HG02678 (cell line): ENCODE results near the gene DMRTC2.
"Not testable (repeated sequence)": the region's sequence is repeated elsewhere in the genome, so short reads cannot be mapped to it uniquely, and the experiment has no call there.

Experiments used
- ATAC-seq: cut with Tn5 transposase; IDR thresholded peaks from one replicate; pipeline ENCODE4 v1.9.1; 2021; ENCODE audit warnings: mild to moderate bottlenecking, moderate library complexity; ENCODE audit not compliant: unreplicated experiment

Gene DMRTC2

GRCh38 chr19:41869374-41869955, 24.6 kb downstream of the DMRTC2 start:
- no peak for ATAC-seq

DNA sequence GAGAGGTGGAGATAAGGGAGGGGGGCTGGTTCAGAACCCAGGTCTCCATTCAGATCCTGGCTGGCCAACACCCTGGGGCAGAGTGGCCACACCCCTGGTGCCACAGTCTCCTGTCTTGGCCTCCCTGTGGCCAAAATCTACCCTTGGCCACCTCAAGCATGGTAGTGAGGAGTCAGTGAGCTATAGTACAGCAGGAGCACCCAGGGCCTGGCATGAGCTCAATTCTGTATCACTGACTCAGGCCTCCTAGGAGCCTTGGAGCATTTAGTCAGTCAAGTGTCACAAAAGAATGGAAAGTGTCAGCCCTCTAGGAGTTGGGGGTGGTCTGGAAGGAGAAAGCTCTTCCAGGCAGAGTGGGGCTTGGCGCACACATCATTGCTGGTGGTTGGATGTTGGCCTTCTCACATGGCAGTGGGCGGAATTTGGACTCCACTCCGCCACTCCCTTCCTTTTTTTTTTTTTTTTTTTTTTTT, 25.6 kb downstream of the DMRTC2 start:
- no peak for ATAC-seq

GRCh38 chr19:41871573-41872383, 26.9 kb downstream of the DMRTC2 start:
- peak; percentile 65 for ATAC-seq

DNA sequence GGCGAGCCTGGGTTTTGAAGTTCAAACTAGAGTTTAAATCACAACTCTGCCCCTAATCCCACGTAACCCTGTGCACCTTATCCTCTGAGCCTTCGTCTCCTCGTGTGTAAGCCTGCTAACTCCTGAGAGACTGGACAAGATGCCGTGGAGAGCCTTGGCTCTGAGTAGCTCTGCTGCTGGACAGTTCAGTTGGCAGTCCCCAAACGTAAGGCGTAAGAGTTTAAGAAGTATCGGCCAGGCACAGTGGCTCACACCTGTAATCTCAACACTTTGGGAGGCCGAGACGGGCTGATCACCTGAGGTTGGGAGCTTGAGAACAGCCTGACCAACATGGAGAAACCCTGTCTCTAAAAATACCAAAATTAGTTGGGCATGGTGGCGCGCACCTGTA, 27.5 kb downstream of the DMRTC2 start:
- no peak for ATAC-seq

- ATAC-seq = no peak
These were observed 28.2 kb downstream of the DMRTC2 start for GRCh38 chr19:41872775-41873647.

DNA sequence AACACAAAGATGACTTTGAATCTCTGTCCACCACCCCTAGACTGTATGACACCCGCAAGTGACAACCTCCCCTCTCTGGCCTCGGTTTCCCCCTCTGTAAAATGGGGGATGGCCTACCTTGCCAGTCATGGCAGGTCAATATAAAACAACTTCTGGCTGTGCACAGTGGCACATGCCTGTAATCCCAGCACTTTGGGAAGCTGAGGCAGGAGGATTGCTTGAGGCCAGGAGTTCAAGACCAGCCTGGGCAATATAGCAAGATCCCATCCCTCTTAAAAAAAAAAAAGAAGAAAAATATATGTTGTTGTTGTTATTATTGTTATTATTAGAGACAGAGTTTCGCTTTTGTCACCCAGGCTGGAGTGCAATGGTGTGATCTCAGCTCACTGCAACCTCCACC, 31.1 kb downstream of the DMRTC2 start:
- ATAC-seq = not testable (repeated sequence)

GRCh38 chr19:41876847-41877832, 32.3 kb downstream of the DMRTC2 start, which contains the start of gene CD79A:
Gene CD79A, plus strand, starts transcription at chr19:41877279. Its CDS starts 26 bp downstream, at chr19:41877305.
- ATAC-seq = peak; percentile 74

DNA sequence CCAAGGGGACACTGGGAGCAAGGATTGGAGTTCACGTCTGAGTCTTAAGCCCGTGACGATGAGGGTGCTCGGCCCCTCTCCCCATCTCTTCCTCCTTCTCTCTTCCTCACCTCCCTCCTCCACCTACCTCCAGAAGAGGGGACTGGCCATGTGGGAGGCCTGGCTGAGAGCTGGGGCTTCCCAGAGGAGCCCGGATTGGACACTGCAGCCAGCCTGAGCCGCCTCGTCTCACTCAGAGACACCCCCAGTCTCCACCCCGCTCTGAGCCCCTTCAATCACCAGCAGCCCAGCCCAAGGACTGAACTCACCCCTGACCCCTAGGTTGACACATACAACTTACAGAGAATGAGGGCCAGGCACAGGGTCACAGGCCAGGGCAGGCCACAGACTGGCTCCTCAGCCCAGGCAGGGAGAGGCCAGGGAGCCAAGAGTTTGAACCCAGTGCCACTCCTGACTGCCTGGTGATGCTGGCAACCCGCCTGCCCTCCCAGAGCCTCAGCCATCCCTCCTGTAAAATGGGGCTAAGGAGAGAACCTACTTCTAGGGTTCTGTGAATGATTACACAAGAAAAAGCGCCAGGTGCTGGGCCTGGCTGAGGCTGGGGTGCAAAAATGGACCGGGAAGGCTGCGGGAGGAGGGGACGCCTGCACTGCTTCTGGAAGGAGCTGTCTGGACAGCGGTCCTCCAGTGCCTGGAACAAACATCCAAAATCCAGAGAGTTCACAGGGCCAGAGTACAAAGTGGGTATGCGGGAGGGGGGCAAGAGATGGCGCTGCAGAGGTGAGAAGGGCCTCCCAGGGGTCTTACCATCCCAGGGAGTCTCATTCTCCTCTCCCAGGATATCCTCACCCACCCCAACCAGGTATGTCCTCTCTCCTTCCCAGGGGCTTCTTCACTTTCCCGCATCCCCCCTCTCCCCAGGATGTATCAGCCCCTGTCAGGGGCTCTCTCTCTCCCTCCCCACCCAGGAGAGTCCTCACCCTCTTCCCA, 33.4 kb downstream of the DMRTC2 start:
- ATAC-seq = no peak

DNA sequence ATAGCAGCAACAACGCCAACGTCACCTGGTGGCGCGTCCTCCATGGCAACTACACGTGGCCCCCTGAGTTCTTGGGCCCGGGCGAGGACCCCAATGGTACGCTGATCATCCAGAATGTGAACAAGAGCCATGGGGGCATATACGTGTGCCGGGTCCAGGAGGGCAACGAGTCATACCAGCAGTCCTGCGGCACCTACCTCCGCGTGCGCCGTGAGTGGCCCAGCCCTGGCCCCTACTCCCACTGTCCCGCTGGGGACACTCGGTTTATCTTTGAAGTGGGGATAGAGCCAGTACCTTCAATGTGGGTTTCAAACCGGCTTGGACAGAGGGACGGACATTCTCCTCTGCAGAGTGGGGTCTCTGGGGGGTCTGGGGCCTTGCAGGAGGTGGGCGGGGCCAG, 34.2 kb downstream of the DMRTC2 start:
- ATAC-seq = no peak

GRCh38 chr19:41879670-41880328, 35.0 kb downstream of the DMRTC2 start:
- no peak for ATAC-seq

DNA sequence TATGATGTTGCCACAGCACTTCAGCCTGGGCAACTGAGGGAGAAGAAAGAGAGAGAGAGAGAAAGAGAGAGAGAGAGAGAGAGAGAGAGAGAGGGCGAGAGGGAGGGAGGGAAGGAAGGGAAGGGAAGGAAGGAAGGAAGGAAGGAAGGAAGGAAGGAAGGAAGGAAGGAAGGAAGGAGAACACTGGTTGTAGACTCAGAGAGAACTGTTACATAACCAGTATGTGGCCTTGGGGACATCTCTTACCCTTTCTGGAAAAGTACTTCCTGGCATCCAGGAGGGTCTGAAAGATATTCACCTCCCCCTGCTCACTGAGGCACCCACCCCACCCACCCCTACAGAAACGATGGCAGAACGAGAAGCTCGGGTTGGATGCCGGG, 35.5 kb downstream of the DMRTC2 start:
- ATAC-seq = no peak

DNA sequence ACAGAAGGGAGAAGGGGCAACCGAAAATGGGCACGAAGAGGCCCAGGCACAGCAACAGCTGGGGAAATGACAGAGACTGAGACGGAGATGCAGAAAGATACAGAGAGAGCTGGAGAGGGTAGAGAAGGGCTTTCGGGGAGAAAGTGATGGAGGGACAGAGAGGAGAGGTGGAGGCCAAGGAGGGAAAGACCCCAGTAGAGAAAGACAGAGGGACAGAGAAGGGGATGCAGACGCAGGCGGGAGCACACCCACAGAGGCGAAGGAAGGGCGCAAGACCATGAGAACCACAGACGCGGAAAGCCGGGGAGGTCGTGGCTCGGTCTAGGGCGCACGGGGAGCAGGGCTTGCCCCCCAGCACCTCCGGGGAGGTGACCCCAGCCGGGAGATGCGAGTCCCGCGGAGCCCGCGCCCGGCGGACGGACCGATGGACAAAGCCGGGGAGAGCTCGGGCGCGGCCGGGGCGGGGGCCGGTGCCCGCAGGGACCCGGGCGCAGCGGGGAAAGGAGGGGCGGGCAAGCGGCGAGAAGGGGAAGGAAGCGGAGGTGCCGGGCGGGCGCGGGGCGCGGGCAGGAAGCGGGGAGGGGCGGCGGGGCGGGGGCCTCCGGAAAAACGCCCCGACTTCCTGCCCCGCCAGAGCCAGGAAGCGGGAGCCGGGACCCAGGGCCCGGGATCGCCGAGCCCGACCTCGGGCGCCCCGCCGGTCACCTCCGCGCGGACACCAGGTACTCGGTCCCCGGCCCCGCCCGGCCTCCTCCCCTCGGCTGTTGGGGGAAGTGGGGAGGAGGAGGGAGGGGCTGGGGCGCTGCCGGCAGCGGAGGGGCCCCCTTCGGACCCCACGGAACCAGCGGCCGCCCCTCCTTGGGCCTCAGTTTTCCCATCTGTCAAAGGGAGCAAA, 38.0 kb downstream of the DMRTC2 start, which contains the start of gene ARHGEF1:
Gene ARHGEF1, plus strand, starts transcription at position 617 of the 895 bp plus-strand sequence. CDS start 4,899 bp downstream, outside the sequence.
- no peak for ATAC-seq

- ATAC-seq = no peak
These were observed 38.6 kb downstream of the DMRTC2 start for GRCh38 chr19:41883463-41883820.

DNA sequence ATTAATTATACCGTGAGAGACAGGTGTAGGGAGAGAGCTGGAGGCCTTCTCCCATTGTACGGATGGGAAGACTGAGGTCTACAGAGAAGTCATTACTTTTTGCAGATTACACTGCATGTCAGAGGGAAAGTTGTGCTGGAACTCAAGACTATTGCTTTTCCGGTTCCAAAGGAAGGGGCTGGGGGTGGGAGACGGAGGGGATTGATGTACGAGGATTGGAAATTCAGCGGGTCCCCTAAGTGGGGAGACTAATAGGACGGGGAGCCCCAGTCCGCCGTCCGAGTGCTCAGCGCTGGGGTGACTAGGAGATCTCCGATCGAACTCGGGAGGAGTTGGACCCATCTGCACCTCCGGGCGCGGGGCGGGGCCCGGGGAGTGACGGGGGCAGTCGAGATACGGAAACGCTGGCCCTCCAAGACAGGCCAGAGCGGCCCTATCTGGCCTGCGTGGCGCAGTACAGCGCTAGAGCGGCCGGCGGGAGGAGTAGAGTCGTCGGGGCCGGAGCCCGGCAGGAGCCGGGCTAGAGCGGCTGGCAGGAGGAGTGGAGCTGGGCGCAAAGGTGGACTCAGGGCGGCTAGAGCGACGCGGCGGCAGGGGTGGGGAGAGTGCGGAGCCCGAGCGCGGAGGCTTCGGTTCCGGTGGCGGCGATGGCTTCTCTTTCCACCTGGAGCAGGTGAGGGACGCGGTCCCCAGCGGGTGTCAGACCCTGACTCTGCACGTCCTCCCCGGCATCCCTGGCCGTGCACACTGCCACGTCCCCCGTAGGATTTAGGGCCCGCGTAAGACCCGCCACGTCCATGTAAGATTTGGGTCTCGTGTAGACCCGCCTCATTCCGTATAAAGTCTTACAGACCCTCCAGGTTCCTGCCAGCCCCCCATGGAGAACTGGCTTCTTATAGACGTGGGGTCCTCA, 39.2 kb downstream of the DMRTC2 start:
- ATAC-seq = peak; percentile 75

GRCh38 chr19:41886761-41887710, 42.2 kb downstream of the DMRTC2 start:
- ATAC-seq = no peak
